Central memory CD8-positive, alpha-beta T cell (primary cell): ENCODE data around the gene ACOT12.
"Not testable (repeated sequence)": the region's sequence is repeated elsewhere in the genome, so short reads cannot be mapped to it uniquely, and the experiment has no call there.

ENCODE experiments used
- ATAC-seq: fragments of 150-1000 bp; cut with Tn5 transposase; replicated peaks from 2 replicates; pipeline ENCODE4 v1.10.0; 2022; ENCODE audit warnings: mild to moderate bottlenecking, moderate FRiP score, moderate number of reproducible peaks; ENCODE audit not compliant: poor library complexity, severe bottlenecking; ENCODE audit errors: extremely low read depth
- DNase-seq, 2 donors: peaks; one replicate each; pipeline ENCODE4 v3.0.0; 2021; ENCODE audit warnings: low spot score in 2 of 2
- H3K27ac Mint-ChIP-seq: one replicate; pipeline ENCODE4 v1.8.0; 2022; ENCODE audit warnings: low read depth, mild to moderate bottlenecking, moderate library complexity, mixed read lengths
- H3K27me3 Mint-ChIP-seq: one replicate; pipeline ENCODE4 v1.8.0; 2022; ENCODE audit warnings: mixed read lengths
- H3K36me3 Mint-ChIP-seq: one replicate; pipeline ENCODE4 v1.8.0; 2022; ENCODE audit warnings: mild to moderate bottlenecking, moderate library complexity, mixed read lengths; ENCODE audit not compliant: insufficient read depth
- H3K4me1 Mint-ChIP-seq: one replicate; pipeline ENCODE4 v1.8.0; 2022; ENCODE audit warnings: mixed read lengths
- H3K4me3 Mint-ChIP-seq: one replicate; pipeline ENCODE4 v1.8.0; 2022; ENCODE audit warnings: mild to moderate bottlenecking, moderate library complexity, mixed read lengths
- H3K9me3 Mint-ChIP-seq: one replicate; pipeline ENCODE4 v1.8.0; 2022; ENCODE audit warnings: mixed read lengths

ACOT12 gene

DNA sequence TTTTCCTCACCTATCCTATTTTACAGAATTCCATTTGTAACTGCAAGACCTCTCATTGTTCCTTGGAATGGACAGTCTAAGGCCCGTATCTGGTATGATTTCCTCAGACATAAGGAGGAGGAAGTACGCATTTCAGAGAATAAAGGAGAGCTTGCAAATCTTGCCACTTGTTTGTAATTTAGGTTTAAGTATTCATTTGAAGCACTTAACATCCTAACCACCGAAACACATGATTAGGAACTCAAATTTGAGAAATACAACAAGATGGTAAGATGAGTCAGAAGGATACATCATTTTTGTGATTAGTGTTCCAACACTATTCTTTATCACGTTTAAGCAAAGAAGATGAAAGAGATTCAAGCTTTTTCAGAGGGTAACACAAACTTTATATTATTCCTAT lies 96.4 kb downstream of the ACOT12 start:
- Mint-ChIP-seq H3K4me1 (peaks cover 39% of the 10 kb centered on the region), H3K36me3 (peaks cover 27% of the 10 kb centered on the region), H3K27ac (no peak overlapping the region), H3K9me3 (no peaks in the 10 kb centered on the region), H3K27me3 (no peaks in the 10 kb centered on the region), H3K4me3 (no peak overlapping the region)
- no peak for ATAC-seq
- no peak for DNase-seq

DNA sequence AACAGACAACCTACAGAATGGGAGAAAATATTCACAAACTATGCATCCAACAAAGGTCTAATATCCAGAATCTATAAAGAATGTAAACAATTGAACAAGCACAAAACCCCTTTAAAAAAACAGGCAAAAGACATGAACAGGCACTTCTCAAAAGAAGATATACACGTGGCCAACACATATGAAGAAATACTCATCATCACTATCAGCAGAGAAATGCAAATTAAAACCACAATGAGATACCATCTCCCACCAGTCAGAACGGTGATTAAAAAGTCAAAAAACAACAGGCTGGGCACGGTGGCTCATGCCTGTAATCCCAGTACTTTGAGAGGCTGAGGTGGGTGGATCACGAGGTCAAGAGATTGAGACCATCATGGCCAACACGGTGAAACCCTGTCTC lies 99.9 kb downstream of the ACOT12 start:
- not testable (repeated sequence) for ATAC-seq, H3K9me3 Mint-ChIP-seq, H3K27ac Mint-ChIP-seq, H3K36me3 Mint-ChIP-seq, DNase-seq, H3K4me3 Mint-ChIP-seq, H3K27me3 Mint-ChIP-seq
- peaks cover 49% of the 10 kb centered on the region for H3K4me1 Mint-ChIP-seq

DNA sequence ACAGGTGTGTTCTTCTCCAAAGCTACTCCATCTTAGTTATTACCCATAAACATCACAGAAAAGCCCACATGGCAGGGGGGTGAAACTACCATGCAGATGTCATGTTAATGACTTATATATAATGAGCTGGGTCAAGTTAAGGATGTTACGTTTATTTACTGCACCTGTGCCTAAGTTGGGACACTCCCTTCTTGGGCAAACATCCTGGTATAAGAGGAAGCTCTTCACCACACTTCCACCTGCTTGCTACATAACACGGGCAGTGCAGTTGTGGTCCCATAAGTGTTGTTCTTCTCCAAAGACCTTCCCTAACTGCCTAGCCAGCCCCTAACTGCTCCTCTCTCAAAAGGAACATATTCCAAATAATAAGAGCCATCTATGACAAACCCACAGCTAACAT lies 101.8 kb downstream of the ACOT12 start:
- H3K27ac Mint-ChIP-seq, result no peak overlapping the region
- H3K9me3 Mint-ChIP-seq, result no peaks in the 10 kb centered on the region
- no peaks in the 10 kb centered on the region for H3K27me3 Mint-ChIP-seq
- no peak for ATAC-seq
- DNase-seq, result no peak
- peaks cover 3% of the 10 kb centered on the region for H3K36me3 Mint-ChIP-seq
- H3K4me1 Mint-ChIP-seq, result peaks cover 51% of the 10 kb centered on the region
- no peak overlapping the region for H3K4me3 Mint-ChIP-seq

DNA sequence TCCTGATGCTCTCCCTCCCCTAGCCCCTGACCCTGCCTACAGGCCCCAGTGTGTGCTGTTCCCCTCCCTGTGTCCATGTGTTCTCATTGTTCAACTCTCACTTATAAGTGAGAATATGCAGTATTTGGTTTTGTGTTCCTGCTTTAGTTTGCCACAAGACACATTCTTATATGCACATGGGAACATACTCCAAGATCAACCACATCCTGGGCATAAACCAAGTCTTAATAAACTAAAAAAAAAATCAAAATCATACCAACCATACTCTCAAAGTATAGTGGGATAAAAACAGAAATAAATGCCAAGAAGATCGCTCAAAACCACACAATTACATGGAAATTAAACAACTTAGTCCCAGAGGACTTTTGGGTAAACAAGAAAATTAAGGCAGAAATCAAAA lies 103.8 kb downstream of the ACOT12 start:
- Mint-ChIP-seq H3K4me1 (peaks cover 50% of the 10 kb centered on the region), H3K36me3 (peaks cover 2% of the 10 kb centered on the region), H3K27ac (no peak overlapping the region), H3K4me3 (no peak overlapping the region), H3K9me3 (no peaks in the 10 kb centered on the region), H3K27me3 (no peaks in the 10 kb centered on the region)
- ATAC-seq, result no peak
- no peak for DNase-seq

DNA sequence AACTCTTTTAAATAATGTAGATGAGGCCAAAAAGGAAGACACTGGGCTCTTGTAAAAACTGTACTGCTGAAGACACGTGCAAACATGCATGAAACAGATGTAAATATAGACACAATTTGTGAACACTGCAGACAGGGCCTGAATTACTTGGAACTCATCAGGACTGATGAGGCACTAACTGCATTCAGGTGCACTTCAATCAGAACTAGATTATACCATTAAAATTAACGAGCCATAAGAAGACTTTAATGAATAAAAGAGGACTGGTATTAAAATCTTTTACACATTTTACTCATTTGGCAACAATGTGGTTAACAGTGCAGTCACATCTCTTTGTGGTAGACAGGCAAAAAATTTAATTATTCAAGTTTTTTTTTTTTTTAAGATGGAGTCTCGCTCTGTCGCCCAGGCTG lies 105.9 kb downstream of the ACOT12 start:
- no peaks in the 10 kb centered on the region for H3K27me3 Mint-ChIP-seq
- H3K4me1 Mint-ChIP-seq, result peaks cover 41% of the 10 kb centered on the region
- no peak overlapping the region for H3K4me3 Mint-ChIP-seq
- peaks cover 2% of the 10 kb centered on the region for H3K36me3 Mint-ChIP-seq
- DNase-seq (no peak), ATAC-seq (peak; percentile 58)
- no peaks in the 10 kb centered on the region for H3K9me3 Mint-ChIP-seq
- H3K27ac Mint-ChIP-seq, result no peak overlapping the region

DNA sequence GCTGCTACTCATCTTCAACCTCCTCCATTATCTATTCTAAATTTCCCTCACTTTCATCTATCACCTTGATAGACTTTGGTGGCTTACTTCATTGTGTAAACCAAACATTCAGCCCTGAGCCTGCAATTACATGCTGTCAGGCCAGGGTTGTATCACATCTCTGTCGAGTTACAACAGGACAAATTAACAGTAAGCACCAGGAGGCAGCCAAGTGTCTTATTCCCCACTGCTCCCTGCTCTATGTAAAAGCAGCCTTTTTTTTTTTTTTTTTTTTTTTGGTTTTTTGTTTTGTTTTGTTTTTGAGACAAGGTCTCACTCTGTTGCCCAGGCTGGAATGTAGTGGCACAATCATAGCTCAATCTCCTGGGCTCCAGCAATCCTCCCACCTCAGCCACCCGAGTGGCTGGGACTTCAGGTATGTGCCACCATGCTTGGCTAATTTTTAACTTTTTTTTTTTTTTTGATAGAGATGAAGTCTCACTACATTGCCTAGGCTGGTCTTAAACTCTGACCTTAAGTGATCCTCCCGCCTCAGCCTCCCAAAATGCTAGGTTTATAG lies 107.8 kb downstream of the ACOT12 start:
- Mint-ChIP-seq H3K9me3 (no peaks in the 10 kb centered on the region), H3K27ac (no peak overlapping the region)

DNA sequence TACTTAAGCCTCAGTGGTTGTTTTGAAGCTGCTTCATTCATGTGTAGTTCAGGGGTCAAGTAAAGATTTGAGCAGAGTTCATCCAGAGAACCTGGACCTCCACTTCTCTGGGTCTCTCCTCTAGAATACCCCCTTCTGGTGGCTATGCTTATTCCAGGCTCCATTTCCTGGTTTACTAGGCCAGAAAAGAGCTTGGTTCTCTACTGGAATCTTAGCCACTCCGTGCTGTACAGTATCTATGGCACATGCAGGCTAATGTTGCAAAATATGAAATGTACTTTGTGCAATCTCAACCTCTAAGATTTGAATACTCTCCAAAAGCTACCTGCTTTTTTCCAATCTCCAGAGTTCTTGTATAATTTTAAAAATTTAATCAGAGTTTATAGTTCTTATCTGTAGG lies 110.0 kb downstream of the ACOT12 start:
- no peaks in the 10 kb centered on the region for H3K27me3 Mint-ChIP-seq
- H3K9me3 Mint-ChIP-seq, result no peaks in the 10 kb centered on the region
- H3K4me1 Mint-ChIP-seq, result peaks cover 12% of the 10 kb centered on the region
- no peak overlapping the region for H3K27ac Mint-ChIP-seq
- DNase-seq, result no peak
- no peak overlapping the region for H3K4me3 Mint-ChIP-seq
- ATAC-seq, result no peak
- H3K36me3 Mint-ChIP-seq, result peaks cover 2% of the 10 kb centered on the region

More for the DNA sequence above, 107.8 kb downstream of the ACOT12 start:
- Mint-ChIP-seq H3K27me3 (no peaks in the 10 kb centered on the region), H3K4me3 (no peak overlapping the region), H3K4me1 (peaks cover 25% of the 10 kb centered on the region), H3K36me3 (peaks cover 2% of the 10 kb centered on the region)
- DNase-seq (no peak), ATAC-seq (no peak)
